Measurements from ENCODE around the gene THOC6.

The THOC6 gene

DNA sequence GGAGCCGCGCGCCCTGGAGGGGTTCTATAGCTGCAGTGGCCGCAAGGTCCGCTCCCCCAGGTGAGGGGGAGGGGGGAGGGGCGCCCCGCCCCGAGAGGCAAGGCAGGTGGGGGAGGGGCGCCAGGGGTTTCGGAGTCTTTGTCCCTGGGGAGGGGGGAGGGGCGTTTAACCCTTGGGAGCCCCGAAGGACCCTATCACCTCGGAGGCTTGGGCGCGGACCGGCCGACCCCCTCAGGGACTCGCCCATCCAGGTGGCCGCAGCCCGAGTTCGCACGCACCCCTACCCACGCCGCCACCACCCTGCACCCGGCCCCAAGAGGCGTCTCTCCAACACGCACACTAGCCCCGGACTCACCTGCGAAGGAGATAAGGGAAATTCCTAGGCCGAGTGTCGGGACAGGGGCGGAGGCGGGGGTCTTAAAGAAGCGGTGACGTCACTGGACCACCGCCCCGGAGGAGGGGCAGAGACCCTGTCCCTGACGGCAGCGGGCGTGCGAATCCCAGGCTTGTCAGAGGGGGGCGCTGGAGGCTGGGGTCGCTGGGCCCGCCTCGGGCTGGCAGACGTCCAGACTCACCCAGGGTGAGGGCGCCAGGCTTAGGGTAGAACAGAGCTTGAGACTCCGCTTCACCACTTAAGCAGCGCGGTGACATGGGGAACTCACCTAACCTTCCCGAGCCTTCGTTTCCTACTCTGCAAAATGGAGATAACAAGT is 5.9 kb upstream of the THOC6 start, which contains the start of gene CLDN6:
TSS of gene CLDN6 (minus strand) at position 390 of the 713 bp plus-strand sequence. CDS start 2,162 bp downstream, outside the sequence.
- DNase-seq = no peak

- DNase-seq = no peak
These were observed 4.1 kb upstream of the THOC6 start for GRCh38 chr16:3019594-3020246.

DNA sequence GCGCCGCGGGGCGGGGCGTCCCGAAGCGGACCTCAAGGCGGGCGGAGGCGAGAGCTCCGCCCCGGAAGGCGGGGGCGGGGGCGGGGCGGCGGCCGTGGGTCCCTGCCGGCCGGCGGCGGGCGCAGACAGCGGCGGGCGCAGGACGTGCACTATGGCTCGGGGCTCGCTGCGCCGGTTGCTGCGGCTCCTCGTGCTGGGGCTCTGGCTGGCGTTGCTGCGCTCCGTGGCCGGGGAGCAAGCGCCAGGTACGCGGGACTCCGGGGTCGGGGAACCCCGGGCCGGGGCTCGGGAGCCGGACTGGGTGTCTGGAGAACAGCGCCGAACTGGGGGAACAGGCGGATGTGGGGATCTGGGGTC is 3.6 kb upstream of the THOC6 start, which contains the start of gene TNFRSF12A:
TSS of gene TNFRSF12A (plus strand) at position 122 of the 357 bp plus-strand sequence. CDS start at position 152, 30 bp downstream.
- DNase-seq = no peak

GRCh38 chr16:3020604-3021448 is 3.0 kb upstream of the THOC6 start:
- DNase-seq = no peak

GRCh38 chr16:3021449-3022207 is 2.2 kb upstream of the THOC6 start:
- DNase-seq = no peak

- no peak for DNase-seq
These were observed 1.6 kb upstream of the THOC6 start for GRCh38 chr16:3022208-3022683.

DNA sequence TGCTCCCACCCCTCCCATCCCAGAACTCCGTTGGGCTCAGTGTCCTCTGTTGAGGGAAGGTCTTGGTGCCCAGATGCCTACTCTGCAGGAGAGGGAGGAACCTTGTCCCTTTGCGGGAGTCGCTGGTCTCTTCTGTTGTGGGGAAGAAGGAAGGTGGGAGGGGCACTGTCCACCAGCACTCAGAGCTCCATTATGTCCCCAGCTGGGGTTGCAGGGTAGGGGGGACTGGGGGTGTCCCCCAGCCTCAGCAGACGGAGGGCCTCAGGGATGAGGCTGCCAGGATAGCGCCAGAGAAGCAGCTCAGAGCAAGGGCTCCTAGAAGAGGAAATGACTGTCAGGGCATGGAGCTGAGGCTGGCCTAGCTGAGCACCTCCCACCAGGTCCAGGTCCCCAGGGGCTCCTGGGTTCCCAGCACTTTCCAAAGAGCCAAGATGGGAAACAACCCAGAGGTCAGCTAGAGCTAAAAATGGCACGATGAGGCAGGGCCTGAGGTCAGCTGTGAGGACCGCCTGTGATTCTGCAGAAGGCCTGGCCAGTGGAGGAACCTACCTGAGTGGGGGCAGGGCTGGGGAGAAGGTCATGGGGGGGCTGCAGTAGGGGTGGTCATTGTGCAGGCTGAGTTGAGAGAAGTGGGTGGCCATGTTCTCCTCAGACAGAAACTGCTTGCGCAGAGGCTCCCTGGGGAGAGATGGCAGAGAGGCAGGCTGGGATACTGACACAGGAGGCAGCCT is 986 bp upstream of the THOC6 start:
- DNase-seq = no peak

GRCh38 chr16:3023415-3023668 is 493 bp upstream of the THOC6 start:
- no peak for DNase-seq

- no peak for DNase-seq
These were observed 1.5 kb downstream of the THOC6 start for GRCh38 chr16:3025032-3026002.

- DNase-seq = no peak
These were observed 2.2 kb downstream of the THOC6 start for GRCh38 chr16:3026003-3026378.

GRCh38 chr16:3026609-3027488 is 3.0 kb downstream of the THOC6 start:
- no peak for DNase-seq

DNA sequence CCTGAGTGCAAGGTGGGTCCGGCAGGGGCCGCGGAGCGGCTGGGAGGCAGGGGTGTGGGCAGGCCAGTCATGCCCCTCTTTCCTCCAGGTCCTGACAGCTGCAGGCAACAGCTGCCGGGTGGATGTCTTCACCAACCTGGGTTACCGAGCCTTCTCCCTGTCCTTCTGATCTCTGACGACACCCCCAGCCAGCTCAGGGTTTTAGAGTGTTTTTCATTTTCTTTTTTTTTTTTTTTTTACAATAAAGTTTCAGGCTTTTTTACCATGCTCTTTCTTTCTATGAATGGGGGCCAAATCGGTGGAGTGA is 3.6 kb downstream of the THOC6 start:
- no peak for DNase-seq

GRCh38 chr16:3027983-3028715 is 4.3 kb downstream of the THOC6 start:
- peak; percentile 16 to 51 for DNase-seq

GRCh38 chr16:3028716-3029319 is 5.0 kb downstream of the THOC6 start:
- DNase-seq = no peak

GRCh38 chr16:3029491-3030221 is 5.8 kb downstream of the THOC6 start:
- no peak for DNase-seq

- DNase-seq = no peak
These were observed 6.7 kb downstream of the THOC6 start for GRCh38 chr16:3030222-3031212.

DNA sequence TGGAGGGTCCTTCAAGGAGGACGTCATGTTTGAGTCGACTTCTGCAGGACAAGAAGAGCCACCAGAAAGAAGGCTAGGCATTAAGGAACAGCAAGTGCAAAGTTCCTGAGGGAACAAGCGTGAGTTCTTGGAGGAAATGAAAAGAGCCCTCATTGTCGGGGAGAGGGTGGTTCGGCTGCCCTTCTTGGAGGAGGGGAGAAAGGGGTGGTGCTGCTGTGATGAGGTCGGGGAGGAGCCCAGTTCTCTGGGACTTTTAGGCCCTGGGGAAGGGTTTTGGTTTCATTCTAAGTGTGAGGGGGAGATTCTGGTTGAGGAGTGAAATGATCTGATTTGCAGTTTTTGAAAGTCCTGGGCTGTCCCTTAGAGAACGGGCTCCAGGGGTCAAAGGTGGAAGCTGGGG is 8.8 kb downstream of the THOC6 start:
- DNase-seq = no peak

Measured in cerebellar nuclear complex (tissue), 1 donor.